Measurements from ENCODE around the gene GID8. TPM values are rescaled to one million over a fixed set of nuclear protein-coding genes. Genes with fewer than 3 reads are reported as not detected.

The GID8 gene
- total and polyA plus RNA-seq, 9 of the 15 experiments (the other 6 are each of a cell fraction or from before 2014, with no cell fraction given): 7.5 to 31.6 (median 22.2) TPM

DNA sequence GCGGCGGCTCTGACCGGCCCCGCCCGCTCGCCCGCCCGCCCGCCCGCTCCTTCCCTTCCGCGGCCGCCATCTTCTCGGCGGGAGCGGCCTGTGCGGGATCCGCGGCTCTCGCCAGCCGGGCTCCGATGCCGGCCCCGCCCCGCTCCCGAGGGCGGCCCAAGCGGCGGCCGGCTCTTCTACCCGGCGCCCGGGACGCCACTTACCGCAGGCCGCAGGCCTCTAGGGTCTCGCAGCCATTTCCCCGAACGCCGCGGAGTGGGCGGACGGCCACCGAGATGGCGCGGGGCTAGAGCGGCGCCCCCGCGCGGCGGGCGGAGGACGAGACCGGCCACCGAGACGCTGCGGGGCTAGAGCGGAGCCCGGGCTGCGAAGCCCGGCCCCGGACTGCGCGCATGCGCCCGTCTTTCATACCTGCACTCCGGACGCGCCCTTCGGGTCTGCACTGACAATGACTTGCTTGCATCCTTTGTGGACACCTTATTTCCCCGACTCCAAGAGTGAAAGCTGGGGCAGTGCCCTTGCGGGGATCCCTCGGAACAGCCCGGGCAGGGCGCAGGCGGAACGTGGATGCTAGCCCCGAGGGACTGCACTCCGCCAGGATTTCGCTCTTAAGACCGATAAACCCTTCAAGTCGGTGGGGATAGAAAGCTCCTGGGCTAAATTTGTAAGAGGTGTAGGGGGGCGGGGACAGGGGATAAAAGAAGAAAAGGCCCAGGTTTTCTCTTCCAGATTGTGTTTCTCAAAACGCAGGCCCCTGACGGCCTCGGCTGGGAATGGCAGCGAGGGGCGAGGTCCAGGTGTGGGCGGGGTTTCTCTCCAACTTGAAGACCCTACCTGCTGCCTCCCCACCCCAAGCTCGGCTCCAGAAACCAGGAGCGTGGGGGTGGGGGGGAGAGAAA, 11.5 kb upstream of the GID8 start, which contains the start of gene DIDO1 (continued):
- TF ChIP-seq ZKSCAN1 (IDR thresholded peaks at IDR 0.05; ENCODE audit: low read depth, low read length): no peak
- TF ChIP-seq GABPA (tag; conservative IDR thresholded peaks at IDR 0.05; ENCODE audit: low read depth): 0 out of 2 replicates have a peak, but pooled peaks have one; percentile 40
- no peak for TF ChIP-seq TRIM28 (IDR thresholded peaks at IDR 0.05)
- no peak for TF ChIP-seq HNRNPL (IDR thresholded peaks at IDR 0.05; ENCODE audit: low read depth, low read length)
- no peak for TF ChIP-seq EP300 (IDR thresholded peaks at IDR 0.05; ENCODE audit: low read length)
- no peak for TF ChIP-seq BHLHE40 (IDR thresholded peaks at IDR 0.05; ENCODE audit: low read length)
- no peak for TF ChIP-seq NELFE (IDR thresholded peaks at IDR 0.05; ENCODE audit: insufficient read depth, insufficient read length)
- no peak for TF ChIP-seq HDAC8 (tag; IDR thresholded peaks at IDR 0.05)
- TF ChIP-seq ARHGAP35 (IDR thresholded peaks at IDR 0.05; ENCODE audit: partially characterized antibody): no peak
- peak in 1 of 2 experiments; percentile 93; a peak in 3 of 4 replicates for TF ChIP-seq NONO (IDR thresholded peaks at IDR 0.05; ENCODE audit: low read depth in 2 of 2, low read length in 1 of 2)
- no peak for TF ChIP-seq NCOA1 (IDR thresholded peaks at IDR 0.05; ENCODE audit: low read depth)
- no peak for TF ChIP-seq EZH2 (IDR thresholded peaks at IDR 0.05; ENCODE audit: borderline replicate concordance, low read depth, low read length)
- no peak for TF ChIP-seq FOXK2 (conservative IDR thresholded peaks at IDR 0.05 in 1 of 2, IDR thresholded peaks at IDR 0.05 in 1 of 2; ENCODE audit: low read depth in 2 of 2)
- peak; percentile 84 for TF ChIP-seq EGR1 (conservative IDR thresholded peaks at IDR 0.05)
- 0 out of 2 replicates have a peak, but pooled peaks have one; percentile 45 for TF ChIP-seq SNIP1 (IDR thresholded peaks at IDR 0.05; ENCODE audit: low read depth)
- no peak for TF ChIP-seq SRSF7 (optimal IDR thresholded peaks at IDR 0.05; ENCODE audit: low read depth, low read length)
- TF ChIP-seq, protein P1, sequence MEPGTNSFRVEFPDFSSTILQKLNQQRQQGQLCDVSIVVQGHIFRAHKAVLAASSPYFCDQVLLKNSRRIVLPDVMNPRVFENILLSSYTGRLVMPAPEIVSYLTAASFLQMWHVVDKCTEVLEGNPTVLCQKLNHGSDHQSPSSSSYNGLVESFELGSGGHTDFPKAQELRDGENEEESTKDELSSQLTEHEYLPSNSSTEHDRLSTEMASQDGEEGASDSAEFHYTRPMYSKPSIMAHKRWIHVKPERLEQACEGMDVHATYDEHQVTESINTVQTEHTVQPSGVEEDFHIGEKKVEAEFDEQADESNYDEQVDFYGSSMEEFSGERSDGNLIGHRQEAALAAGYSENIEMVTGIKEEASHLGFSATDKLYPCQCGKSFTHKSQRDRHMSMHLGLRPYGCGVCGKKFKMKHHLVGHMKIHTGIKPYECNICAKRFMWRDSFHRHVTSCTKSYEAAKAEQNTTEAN (CRISPR knock-in tag; IDR thresholded peaks at IDR 0.05): 0 out of 2 replicates have a peak, but pooled peaks have one; percentile 32
- TF ChIP-seq, protein P2, sequence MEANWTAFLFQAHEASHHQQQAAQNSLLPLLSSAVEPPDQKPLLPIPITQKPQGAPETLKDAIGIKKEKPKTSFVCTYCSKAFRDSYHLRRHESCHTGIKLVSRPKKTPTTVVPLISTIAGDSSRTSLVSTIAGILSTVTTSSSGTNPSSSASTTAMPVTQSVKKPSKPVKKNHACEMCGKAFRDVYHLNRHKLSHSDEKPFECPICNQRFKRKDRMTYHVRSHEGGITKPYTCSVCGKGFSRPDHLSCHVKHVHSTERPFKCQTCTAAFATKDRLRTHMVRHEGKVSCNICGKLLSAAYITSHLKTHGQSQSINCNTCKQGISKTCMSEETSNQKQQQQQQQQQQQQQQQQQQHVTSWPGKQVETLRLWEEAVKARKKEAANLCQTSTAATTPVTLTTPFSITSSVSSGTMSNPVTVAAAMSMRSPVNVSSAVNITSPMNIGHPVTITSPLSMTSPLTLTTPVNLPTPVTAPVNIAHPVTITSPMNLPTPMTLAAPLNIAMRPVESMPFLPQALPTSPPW (CRISPR knock-in tag; IDR thresholded peaks at IDR 0.05): peak; percentile 87
- no peak for TF ChIP-seq ZNF274 (IDR thresholded peaks at IDR 0.05; ENCODE audit: borderline replicate concordance, low read depth, low read length)
- TF ChIP-seq CREM (IDR thresholded peaks at IDR 0.05; ENCODE audit: low read depth): peak; percentile 58; the same call in 1 of the 2 replicates
- TF ChIP-seq, protein P3, sequence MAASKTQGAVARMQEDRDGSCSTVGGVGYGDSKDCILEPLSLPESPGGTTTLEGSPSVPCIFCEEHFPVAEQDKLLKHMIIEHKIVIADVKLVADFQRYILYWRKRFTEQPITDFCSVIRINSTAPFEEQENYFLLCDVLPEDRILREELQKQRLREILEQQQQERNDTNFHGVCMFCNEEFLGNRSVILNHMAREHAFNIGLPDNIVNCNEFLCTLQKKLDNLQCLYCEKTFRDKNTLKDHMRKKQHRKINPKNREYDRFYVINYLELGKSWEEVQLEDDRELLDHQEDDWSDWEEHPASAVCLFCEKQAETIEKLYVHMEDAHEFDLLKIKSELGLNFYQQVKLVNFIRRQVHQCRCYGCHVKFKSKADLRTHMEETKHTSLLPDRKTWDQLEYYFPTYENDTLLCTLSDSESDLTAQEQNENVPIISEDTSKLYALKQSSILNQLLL (CRISPR knock-in tag; IDR thresholded peaks at IDR 0.05; ENCODE audit: borderline replicate concordance): no peak
- TF ChIP-seq ZNF239 (CRISPR knock-in tag; IDR thresholded peaks at IDR 0.05): no peak
